MM.1S (cell line): ENCODE measurements around the gene LYPLA2.

Source experiments
- EZH2 ChIP-seq: fragments of 300-600 bp; sonication (generic); optimal IDR thresholded peaks from 2 replicates; pipeline ENCODE3; 2017; ENCODE audit warnings: low read depth, mild to moderate bottlenecking, antibody characterized with exemption, low read length, mixed read lengths
- TF ChIP-seq, protein P1 (sequence below): fragments of 300-600 bp; sonication (generic); IDR thresholded peaks from 2 replicates; pipeline ENCODE4 v1.5.1; 2016; ENCODE audit warnings: antibody characterized with exemption, low read length, mixed read lengths

DNA sequence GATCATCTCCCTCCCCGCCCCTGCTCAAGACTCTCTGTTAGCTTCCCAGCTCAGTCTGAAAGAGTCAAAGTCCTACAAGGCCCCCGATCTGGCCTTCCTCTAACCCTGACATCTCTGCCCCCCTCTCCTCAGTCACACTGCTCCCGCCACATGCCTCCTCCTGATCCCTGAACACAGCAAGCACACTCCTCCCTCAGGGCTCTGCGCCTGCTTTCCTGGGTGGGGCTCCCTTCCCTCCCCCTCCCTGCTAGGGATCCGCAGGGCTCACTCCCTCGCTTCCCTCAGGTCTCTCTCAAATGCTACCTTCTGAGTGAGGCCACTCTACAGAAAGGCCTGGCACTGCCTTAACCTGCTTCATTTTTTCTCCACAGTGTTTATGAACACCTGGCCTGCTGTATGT, 15.3 kb downstream of the LYPLA2 start:
- TF ChIP-seq, protein P1, sequence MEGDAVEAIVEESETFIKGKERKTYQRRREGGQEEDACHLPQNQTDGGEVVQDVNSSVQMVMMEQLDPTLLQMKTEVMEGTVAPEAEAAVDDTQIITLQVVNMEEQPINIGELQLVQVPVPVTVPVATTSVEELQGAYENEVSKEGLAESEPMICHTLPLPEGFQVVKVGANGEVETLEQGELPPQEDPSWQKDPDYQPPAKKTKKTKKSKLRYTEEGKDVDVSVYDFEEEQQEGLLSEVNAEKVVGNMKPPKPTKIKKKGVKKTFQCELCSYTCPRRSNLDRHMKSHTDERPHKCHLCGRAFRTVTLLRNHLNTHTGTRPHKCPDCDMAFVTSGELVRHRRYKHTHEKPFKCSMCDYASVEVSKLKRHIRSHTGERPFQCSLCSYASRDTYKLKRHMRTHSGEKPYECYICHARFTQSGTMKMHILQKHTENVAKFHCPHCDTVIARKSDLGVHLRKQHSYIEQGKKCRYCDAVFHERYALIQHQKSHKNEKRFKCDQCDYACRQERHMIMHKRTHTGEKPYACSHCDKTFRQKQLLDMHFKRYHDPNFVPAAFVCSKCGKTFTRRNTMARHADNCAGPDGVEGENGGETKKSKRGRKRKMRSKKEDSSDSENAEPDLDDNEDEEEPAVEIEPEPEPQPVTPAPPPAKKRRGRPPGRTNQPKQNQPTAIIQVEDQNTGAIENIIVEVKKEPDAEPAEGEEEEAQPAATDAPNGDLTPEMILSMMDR: no peak
- no peak for TF ChIP-seq EZH2
